Measurements from ENCODE around the gene TMEM163.

The TMEM163 gene

DNA sequence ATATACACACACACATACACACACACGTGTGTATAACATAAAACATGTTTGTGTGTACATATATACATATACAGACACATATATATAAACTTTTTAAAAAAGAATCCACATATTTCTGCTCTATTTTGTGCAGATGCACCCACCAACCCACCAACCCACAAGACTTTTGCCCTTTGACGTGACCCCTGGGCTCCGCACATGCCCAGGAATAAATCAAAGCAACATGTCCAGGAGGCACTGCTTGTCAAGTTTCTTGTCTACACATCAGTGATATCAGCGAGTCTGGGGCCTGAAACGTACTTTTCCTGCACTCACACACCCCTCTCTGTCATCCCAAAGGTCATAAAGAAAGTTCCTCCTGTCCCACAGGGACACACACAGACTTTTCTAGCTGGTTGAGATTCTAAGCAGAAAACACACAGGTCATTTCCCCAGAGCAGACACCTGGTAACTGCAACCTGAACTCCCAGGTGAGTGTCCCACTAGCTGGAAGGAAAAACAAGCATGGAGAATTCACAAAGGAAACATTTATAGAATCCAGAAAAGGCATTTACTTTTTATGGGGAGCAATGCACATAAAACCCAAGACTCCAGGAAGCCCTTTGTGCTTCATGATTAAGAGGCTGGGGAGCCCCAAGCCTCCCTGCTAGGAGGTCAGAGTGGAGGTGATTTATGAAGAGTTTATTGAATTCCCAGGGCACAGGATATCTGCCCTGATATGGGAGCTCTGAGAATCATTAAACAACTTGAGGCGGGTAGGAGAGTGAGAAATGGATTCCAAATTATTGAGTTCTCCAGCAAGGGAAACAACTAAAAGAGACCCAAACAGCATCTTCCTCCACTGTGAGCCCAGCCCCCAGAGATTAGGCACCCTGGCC is 253.3 kb downstream of the TMEM163 start:
- H3K4me1 Mint-ChIP-seq (ENCODE audit: low read depth in 2 of 2) = peaks cover 0 to 3% of the 10 kb centered on the region in 2 donors
- DNase-seq = no peak
- no peak overlapping the region for H3K27ac Mint-ChIP-seq
- ATAC-seq (replicated peaks) = no peak
- no peaks in the 10 kb centered on the region for H3K36me3 Mint-ChIP-seq (ENCODE audit: insufficient read depth)
- no peaks in the 10 kb centered on the region for H3K9me3 Mint-ChIP-seq
- peaks cover 0 to 8% of the 10 kb centered on the region in 2 donors for H3K27me3 Mint-ChIP-seq
- no peak overlapping the region for H3K4me3 Mint-ChIP-seq

DNA sequence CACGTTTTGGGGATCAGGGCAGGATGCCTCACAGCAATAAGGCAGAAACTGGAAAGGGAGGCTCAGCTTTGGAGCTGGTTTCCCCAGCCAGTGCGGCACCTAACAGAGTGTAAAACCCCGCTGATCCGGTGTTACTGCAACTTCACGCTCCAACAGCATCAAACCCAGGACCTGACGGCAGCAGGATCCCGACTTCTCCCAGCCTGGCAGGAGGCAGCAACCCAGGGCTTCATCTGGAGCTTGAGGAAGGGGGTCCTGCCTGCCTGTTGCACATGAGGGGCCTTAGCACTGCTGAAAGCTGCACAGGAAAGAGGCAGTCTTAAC is 255.1 kb downstream of the TMEM163 start:
- DNase-seq = no peak
- ATAC-seq (replicated peaks) = no peak
- H3K27ac Mint-ChIP-seq = no peak overlapping the region

DNA sequence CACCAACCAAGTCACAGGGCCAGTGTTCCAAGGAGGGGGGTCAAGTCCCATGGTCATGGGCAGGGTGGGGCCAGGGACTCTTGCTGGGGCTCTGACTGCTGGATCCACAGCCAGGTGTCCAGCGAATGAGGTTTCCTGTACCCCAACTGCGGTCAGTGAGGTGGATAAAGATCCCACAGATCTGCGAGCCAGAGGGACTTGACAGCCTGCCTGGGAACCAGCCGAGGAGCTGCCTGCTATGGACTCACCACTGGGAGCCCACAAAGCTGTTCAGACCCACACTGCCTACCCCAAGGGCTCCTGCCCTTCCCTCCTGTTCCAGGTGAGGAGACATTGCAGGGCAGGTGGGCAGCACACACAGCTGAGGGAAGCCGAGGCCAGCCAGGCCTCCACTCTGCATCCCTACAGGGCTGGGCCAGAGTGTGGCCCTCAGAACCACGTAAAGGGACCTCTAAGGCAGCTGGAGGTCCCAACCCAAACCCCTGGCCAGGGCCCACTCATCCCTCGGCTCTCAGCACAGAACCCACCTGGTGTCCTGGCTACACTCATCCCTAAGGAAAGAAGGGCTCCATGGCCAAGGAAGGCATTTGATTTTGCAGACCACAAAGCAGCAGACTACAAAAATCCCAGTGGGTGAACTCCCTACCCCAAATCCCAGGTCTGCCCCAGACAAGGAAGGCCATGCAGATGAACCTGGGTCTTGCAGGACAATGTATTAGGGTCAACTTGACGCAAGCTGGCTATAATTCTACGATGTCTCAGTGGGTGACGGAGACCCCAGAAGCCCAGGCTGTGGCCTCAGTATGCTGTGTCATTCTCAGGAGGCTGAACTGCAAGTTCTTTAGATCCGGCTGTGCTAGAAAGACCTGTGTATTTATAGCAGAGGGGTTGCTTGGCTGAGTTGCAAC is 255.8 kb downstream of the TMEM163 start:
- ATAC-seq (replicated peaks) = no peak
- H3K4me1 Mint-ChIP-seq (ENCODE audit: low read depth in 2 of 2) = peaks cover 0 to 3% of the 10 kb centered on the region in 2 donors
- H3K36me3 Mint-ChIP-seq (ENCODE audit: insufficient read depth) = peaks cover 4% of the 10 kb centered on the region
- H3K27ac Mint-ChIP-seq = no peak overlapping the region
- no peak overlapping the region for H3K4me3 Mint-ChIP-seq
- DNase-seq = no peak
- no peaks in the 10 kb centered on the region for H3K9me3 Mint-ChIP-seq
- H3K27me3 Mint-ChIP-seq = peaks cover 0 to 8% of the 10 kb centered on the region in 2 donors

More for the DNA sequence above, 255.1 kb downstream of the TMEM163 start:
- no peaks in the 10 kb centered on the region for H3K9me3 Mint-ChIP-seq
- peaks cover 0 to 8% of the 10 kb centered on the region in 2 donors for H3K27me3 Mint-ChIP-seq
- H3K36me3 Mint-ChIP-seq (ENCODE audit: insufficient read depth) = peaks cover 4% of the 10 kb centered on the region
- H3K4me3 Mint-ChIP-seq = no peak overlapping the region
- peaks cover 0 to 3% of the 10 kb centered on the region in 2 donors for H3K4me1 Mint-ChIP-seq (ENCODE audit: low read depth in 2 of 2)

DNA sequence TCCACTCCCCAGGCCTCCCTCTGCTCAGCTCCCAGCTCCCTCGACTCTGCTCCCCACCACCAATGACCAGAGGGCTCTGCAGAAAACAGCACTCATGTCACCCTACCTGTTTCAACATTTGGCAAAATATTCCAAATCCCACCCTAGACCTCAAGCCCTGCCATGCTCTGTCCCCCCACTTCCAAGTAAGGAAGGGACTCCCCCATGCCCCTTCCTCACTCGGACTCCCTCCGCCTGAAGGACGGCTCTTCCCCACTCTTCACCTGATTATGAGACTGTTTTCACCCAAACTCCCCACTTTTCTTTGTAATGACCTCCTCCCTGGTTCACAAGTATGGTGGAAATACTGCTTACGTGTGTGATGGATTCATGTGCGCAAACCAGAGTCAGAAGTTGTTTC is 256.5 kb downstream of the TMEM163 start:
- no peak overlapping the region for H3K27ac Mint-ChIP-seq
- peaks cover 0 to 3% of the 10 kb centered on the region in 2 donors for H3K4me1 Mint-ChIP-seq (ENCODE audit: low read depth in 2 of 2)
- H3K4me3 Mint-ChIP-seq = no peak overlapping the region
- ATAC-seq (replicated peaks) = no peak
- peaks cover 0 to 8% of the 10 kb centered on the region in 2 donors for H3K27me3 Mint-ChIP-seq
- H3K9me3 Mint-ChIP-seq = no peaks in the 10 kb centered on the region
- no peak for DNase-seq
- peaks cover 4% of the 10 kb centered on the region for H3K36me3 Mint-ChIP-seq (ENCODE audit: insufficient read depth)

DNA sequence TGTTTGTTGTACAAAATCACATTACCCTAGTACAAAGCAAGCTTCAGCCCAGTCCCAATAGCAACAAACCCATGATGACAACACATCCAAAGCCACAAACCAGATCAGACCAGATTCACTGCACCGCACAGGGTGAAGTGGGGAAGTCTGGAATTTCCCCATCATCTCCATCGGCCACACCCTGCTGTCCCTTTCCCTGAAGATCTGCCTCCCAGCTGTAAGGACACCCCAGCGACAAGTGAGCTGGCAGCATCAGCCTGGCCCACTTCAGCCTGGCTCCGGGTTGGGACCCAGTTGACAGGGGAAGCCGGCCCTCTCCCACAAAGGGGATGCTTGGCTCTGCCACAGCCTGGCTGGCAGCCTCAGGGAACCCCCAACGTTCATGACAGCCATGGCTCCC is 257.3 kb downstream of the TMEM163 start:
- DNase-seq = no peak
- H3K27me3 Mint-ChIP-seq = peaks cover 0 to 8% of the 10 kb centered on the region in 2 donors
- H3K36me3 Mint-ChIP-seq (ENCODE audit: insufficient read depth) = peaks cover 4% of the 10 kb centered on the region
- no peak overlapping the region for H3K27ac Mint-ChIP-seq
- ATAC-seq (replicated peaks) = no peak
- no peak overlapping the region for H3K4me3 Mint-ChIP-seq
- H3K9me3 Mint-ChIP-seq = no peaks in the 10 kb centered on the region
- H3K4me1 Mint-ChIP-seq (ENCODE audit: low read depth in 2 of 2) = peaks cover 0 to 3% of the 10 kb centered on the region in 2 donors

DNA sequence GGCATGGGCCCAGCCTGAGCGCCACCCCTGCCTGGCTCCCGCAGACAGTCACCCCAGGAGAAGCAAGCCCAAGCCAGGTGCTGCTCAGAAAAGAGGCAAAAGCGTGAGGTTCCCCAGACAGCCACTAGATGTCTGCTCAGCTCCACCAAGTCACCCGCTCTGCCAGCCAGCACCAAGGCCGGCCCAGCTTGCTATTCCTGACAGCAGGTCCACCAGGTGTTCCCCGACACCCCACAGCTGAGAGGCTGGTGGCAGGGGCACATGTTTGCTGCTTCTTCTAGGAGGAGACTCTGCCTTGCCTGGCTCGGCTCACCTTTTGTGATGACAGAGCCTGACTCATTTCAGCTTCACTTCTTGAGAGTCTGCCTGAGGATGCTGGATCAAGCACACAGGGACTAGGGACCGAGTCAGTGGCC is 258.2 kb downstream of the TMEM163 start:
- peak; percentile 5 to 16 (median 15) for DNase-seq
- Mint-ChIP-seq H3K9me3 (no peaks in the 10 kb centered on the region), H3K4me1 (ENCODE audit: low read depth in 2 of 2) (peaks cover 0 to 3% of the 10 kb centered on the region in 2 donors), H3K36me3 (ENCODE audit: insufficient read depth) (peaks cover 6% of the 10 kb centered on the region), H3K4me3 (no peak overlapping the region), H3K27me3 (peaks cover 0 to 8% of the 10 kb centered on the region in 2 donors), H3K27ac (peak overlapping the region in 1 of 2 donors; percentile 44)
- ATAC-seq (replicated peaks) = peak; percentile 61

DNA sequence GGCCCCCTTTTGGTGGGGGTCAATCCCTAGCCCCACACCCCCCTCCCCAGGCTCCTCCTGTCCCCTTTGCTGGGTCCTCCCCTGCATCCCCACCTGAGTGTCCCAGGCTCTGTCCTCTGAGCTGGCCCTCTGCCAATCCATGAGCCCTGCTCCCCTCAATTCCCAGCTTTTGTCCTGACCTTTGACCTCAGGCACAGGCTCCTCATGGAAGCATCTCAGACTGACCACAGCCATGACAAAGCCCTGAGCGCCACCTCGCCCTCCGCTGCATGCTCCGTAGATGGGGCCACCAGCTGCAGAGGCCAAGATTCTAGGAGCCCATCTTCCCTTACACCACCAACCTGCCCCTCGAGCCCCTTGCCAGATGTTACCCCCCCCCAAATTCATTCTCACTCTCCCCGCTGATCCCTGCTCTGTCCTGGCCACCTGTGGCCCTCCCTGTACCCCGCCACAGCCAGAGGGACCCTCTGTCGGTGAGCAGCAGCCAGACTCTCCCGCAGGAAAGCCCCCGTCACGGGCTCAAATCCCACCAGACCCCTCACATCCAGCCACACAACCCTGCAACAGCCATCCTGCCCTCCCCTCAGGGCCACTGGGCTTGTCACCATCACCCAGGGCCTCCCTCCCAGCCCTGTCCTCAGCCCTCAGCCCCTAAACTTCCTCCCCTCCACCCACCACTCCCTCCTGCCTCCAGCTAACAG is 258.9 kb downstream of the TMEM163 start:
- H3K4me1 Mint-ChIP-seq (ENCODE audit: low read depth in 2 of 2) = peaks cover 0 to 3% of the 10 kb centered on the region in 2 donors
- DNase-seq (no peak), ATAC-seq (replicated peaks) (no peak)
- H3K27me3 Mint-ChIP-seq = peaks cover 0 to 8% of the 10 kb centered on the region in 2 donors
- no peaks in the 10 kb centered on the region for H3K9me3 Mint-ChIP-seq
- H3K27ac Mint-ChIP-seq = peak overlapping the region in 1 of 2 donors; percentile 27
- no peak overlapping the region for H3K4me3 Mint-ChIP-seq
- H3K36me3 Mint-ChIP-seq (ENCODE audit: insufficient read depth) = peaks cover 9% of the 10 kb centered on the region

DNA sequence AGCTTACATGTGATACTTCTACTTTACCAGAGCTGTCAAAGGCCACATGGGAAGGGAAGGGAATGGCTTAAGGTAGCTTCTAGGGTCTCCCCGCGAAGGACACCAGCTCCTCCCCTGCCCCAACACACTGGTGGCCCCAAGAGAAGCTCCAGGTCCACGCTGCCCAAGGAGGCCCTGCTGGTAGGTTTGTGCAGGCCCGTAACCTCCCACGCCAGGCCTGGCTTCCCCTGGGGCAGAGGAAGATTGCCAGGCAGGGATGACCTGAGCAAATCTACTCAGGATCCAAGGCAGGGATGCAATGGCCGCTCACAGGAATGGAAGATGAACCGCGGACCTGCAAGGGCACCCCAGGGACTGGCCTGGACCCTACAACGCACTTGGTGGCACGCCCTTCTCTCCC is 259.9 kb downstream of the TMEM163 start:
- Mint-ChIP-seq H3K4me3 (no peak overlapping the region), H3K9me3 (no peaks in the 10 kb centered on the region)
- ATAC-seq (replicated peaks) = no peak

DNA sequence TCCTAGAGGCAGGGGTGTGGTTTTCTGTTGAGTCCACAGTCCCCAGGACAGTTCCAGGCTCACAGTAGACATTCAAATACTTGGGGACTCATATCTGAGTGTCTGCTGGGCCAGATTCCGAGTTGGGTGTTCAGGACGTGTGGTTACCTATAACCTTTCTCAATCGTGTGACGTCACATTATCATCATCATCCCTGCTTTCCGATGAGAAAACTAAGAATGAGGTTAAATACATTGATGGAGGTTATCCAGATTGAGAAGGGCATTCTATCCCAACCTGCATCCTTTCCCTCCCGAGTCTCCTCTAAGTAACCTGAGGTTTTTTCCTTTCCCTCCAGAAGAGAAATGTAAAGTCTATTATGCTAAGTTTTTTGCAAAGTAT is 260.3 kb downstream of the TMEM163 start:
- H3K36me3 Mint-ChIP-seq (ENCODE audit: insufficient read depth) = peaks cover 14% of the 10 kb centered on the region
- ATAC-seq (replicated peaks) (no peak), DNase-seq (no peak)
- peaks cover 0 to 8% of the 10 kb centered on the region in 2 donors for H3K27me3 Mint-ChIP-seq
- no peak overlapping the region for H3K4me3 Mint-ChIP-seq
- H3K4me1 Mint-ChIP-seq (ENCODE audit: low read depth in 2 of 2) = peaks cover 0 to 3% of the 10 kb centered on the region in 2 donors
- H3K27ac Mint-ChIP-seq = peak overlapping the region in 1 of 2 donors; percentile 23
- H3K9me3 Mint-ChIP-seq = no peaks in the 10 kb centered on the region

More for the DNA sequence above, 259.9 kb downstream of the TMEM163 start:
- Mint-ChIP-seq H3K36me3 (ENCODE audit: insufficient read depth) (peaks cover 14% of the 10 kb centered on the region), H3K27ac (no peak overlapping the region), H3K4me1 (ENCODE audit: low read depth in 2 of 2) (peaks cover 0 to 3% of the 10 kb centered on the region in 2 donors), H3K27me3 (peaks cover 0 to 8% of the 10 kb centered on the region in 2 donors)
- DNase-seq = no peak

DNA sequence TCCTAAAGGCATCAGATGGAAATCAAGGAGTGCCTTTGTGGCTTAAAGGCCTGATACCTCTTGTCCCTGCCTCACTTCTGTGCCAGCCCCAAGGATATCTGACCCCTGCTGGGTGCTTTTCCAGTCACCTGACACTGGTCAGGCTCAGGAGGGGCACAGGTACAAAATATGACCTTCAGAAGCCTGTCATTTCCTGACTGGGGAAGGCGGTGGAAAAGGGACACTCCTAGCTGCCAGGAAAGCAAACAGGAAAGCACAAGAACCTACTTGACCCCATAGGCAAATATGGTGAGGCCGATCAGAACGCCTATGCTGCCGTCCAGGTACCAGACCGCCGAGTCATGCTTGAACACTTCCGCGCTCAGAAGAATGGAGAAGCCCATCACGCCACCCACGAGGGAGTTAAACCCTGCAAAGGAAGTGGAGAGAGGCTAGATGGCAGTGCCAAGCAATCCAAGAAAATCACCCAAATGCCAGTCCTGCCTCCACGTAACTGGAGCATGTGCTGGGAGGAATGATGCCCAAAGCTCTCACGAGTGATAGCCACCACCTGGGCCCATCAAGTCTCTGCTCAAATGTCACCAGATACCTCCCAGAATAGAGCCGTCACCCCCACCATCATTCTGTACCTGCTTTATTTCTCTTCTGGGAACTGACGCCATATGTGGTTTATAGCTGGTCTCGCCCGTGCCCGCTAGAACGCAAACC is 260.9 kb downstream of the TMEM163 start:
- peaks cover 14% of the 10 kb centered on the region for H3K36me3 Mint-ChIP-seq (ENCODE audit: insufficient read depth)
- no peaks in the 10 kb centered on the region for H3K9me3 Mint-ChIP-seq
- H3K4me1 Mint-ChIP-seq (ENCODE audit: low read depth in 2 of 2) = peaks cover 0 to 3% of the 10 kb centered on the region in 2 donors
- peak overlapping the region in 1 of 2 donors; percentile 23 for H3K27ac Mint-ChIP-seq
- ATAC-seq (replicated peaks) (no peak), DNase-seq (no peak)
- H3K4me3 Mint-ChIP-seq = no peak overlapping the region
- peaks cover 0 to 8% of the 10 kb centered on the region in 2 donors for H3K27me3 Mint-ChIP-seq

DNA sequence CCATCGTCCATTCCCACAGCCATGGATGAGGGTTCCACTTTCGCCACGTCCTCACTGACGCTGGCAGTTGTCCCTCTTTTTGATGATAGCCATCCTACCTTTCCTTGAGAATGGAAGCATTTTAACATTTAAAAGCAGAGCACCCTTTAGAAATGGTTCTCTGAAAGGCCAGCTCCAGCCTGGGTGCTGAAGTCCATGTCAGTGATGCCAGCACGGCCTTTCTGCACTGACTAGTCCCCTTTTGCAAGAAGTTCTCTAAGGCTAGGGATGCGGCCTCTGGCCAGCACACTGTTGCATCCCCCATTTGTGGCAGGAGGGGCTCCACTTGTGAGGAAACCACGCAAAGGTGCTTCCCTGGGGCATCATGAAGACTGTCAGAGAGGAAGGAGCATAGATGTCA is 261.4 kb downstream of the TMEM163 start:
- peaks cover 14% of the 10 kb centered on the region for H3K36me3 Mint-ChIP-seq (ENCODE audit: insufficient read depth)
- DNase-seq (no peak), ATAC-seq (replicated peaks) (no peak)
- no peak overlapping the region for H3K4me3 Mint-ChIP-seq
- H3K4me1 Mint-ChIP-seq (ENCODE audit: low read depth in 2 of 2) = peaks cover 0 to 3% of the 10 kb centered on the region in 2 donors
- no peak overlapping the region for H3K27ac Mint-ChIP-seq
- no peaks in the 10 kb centered on the region for H3K9me3 Mint-ChIP-seq
- peaks cover 0 to 3% of the 10 kb centered on the region in 2 donors for H3K27me3 Mint-ChIP-seq

DNA sequence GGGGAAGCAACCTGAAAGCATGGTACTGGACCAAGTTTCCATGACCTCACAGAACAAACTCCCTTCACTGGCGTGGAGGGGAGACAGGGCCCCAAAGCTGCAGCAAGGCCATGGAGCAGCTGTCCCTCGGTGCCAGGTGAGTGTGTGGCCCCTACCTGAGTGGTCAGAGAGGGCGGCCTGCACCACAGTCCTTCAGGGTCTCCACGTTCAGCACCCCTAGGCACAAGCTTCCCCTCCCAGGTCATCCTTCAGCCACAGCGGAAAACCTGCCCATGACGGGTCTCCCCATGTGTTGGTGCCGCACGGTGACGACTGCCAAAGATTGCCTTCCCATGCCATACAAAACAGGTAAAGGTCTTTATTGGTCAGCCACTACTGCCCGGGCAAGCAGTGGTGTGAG is 263.4 kb downstream of the TMEM163 start:
- Mint-ChIP-seq H3K9me3 (no peaks in the 10 kb centered on the region), H3K36me3 (ENCODE audit: insufficient read depth) (peaks cover 20% of the 10 kb centered on the region), H3K4me3 (no peak overlapping the region), H3K4me1 (ENCODE audit: low read depth in 2 of 2) (peaks cover 2 to 4% of the 10 kb centered on the region in 2 donors), H3K27ac (no peak overlapping the region), H3K27me3 (no peaks in the 10 kb centered on the region)
- no peak for ATAC-seq (replicated peaks)
- DNase-seq = no peak

All from effector memory CD8-positive, alpha-beta T cell (primary cell).